Urothelium cell line (cell line): ENCODE measurements around the gene AWAT2.

ENCODE experiments used
- DNase-seq: peaks from one replicate; pipeline ENCODE4 v3.0.0; 2011; ENCODE audit warnings: low spot score, mixed read lengths
- FAIRE-seq: peaks from 2 replicates; lab custom pipeline; 2011; peaks lifted over from hg19 to GRCh38; lab: Jason Lieb, UNC

The AWAT2 gene

GRCh38 chrX:70049925-70050324 lies at the start of gene AWAT2:
Gene AWAT2, minus strand, starts transcription at chrX:70049938. Its CDS starts 6 bp downstream, at chrX:70049932.
- FAIRE-seq: no peak
- no peak for DNase-seq

- DNase-seq (peak; percentile 30), FAIRE-seq (no peak)
These were observed 46.3 kb upstream of the AWAT2 start for GRCh38 chrX:70096052-70096451.

GRCh38 chrX:70092247-70092646 lies 42.5 kb upstream of the AWAT2 start:
- DNase-seq (no peak), FAIRE-seq (no peak)

- DNase-seq (no peak), FAIRE-seq (no peak)
These were observed 40.0 kb upstream of the AWAT2 start for GRCh38 chrX:70089604-70090297.

- FAIRE-seq (no peak), DNase-seq (no peak)
These were observed 39.0 kb upstream of the AWAT2 start for GRCh38 chrX:70088751-70089150.

GRCh38 chrX:70087857-70088630 lies 38.3 kb upstream of the AWAT2 start:
- no peak for FAIRE-seq
- DNase-seq: no peak

GRCh38 chrX:70084592-70085240 lies 35.0 kb upstream of the AWAT2 start:
- no peak for FAIRE-seq

GRCh38 chrX:70082723-70083122 lies 33.0 kb upstream of the AWAT2 start:
- FAIRE-seq (no peak), DNase-seq (no peak)

More at GRCh38 chrX:70084592-70085240, 35.0 kb upstream of the AWAT2 start:
- no peak for DNase-seq

- FAIRE-seq (no peak), DNase-seq (no peak)
These were observed 30.1 kb upstream of the AWAT2 start for GRCh38 chrX:70079870-70080269.

GRCh38 chrX:70079297-70079696 lies 29.6 kb upstream of the AWAT2 start:
- DNase-seq (no peak), FAIRE-seq (no peak)

- no peak for FAIRE-seq
- DNase-seq: no peak
These were observed 16.9 kb upstream of the AWAT2 start for GRCh38 chrX:70066646-70067045.

GRCh38 chrX:70062961-70063550 lies 13.3 kb upstream of the AWAT2 start:
- no peak for DNase-seq
- FAIRE-seq: no peak

- DNase-seq: no peak
- FAIRE-seq: no peak
These were observed 12.3 kb upstream of the AWAT2 start, which contains the start of gene OTUD6A for GRCh38 chrX:70062076-70062475. Gene OTUD6A, plus strand, starts transcription at chrX:70062457. Its CDS starts 68 bp downstream, at chrX:70062525.

GRCh38 chrX:70054391-70054790 lies 4.7 kb upstream of the AWAT2 start:
- no peak for FAIRE-seq
- DNase-seq: no peak

GRCh38 chrX:70052895-70053615 lies 3.3 kb upstream of the AWAT2 start:
- FAIRE-seq (no peak), DNase-seq (no peak)

- FAIRE-seq: no peak
- DNase-seq: no peak
These were observed 332 bp downstream of the AWAT2 start for GRCh38 chrX:70049406-70049805.

GRCh38 chrX:70046978-70047377 lies 2.8 kb downstream of the AWAT2 start:
- no peak for DNase-seq
- FAIRE-seq: no peak

- DNase-seq: peak; percentile 21
- FAIRE-seq: no peak
These were observed 5.0 kb downstream of the AWAT2 start for GRCh38 chrX:70044541-70045245.

GRCh38 chrX:70043685-70044084 lies 6.1 kb downstream of the AWAT2 start:
- DNase-seq: no peak
- no peak for FAIRE-seq
